ENCODE data around the gene PPP2R3B. TPM values are rescaled to one million over a fixed set of nuclear protein-coding genes. Genes with fewer than 3 reads are reported as not detected.

The PPP2R3B gene
- total RNA-seq, 2 donors from 2014 or later: 72.5 to 98.7 TPM

DNA sequence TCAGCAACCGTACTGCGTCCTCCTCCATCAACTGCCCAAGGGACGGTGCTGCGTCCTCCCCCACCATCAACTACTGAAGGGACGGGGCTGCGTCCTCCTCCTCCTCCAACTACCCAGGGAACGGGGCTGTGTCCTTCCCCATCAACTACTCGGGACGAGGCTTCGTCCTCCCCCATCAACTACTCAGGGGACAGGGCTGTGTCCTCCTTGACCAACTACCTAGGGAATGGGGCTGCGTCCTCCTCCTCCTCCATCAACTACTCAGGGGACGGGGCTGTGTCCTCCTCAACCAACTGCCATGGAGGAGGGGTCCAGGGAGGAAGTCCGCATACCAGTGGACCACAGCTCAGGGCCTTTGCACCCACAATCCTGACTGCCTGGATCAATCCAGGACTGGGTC, 24.4 kb downstream of the PPP2R3B start:
- DNase-seq: no peak
- peaks cover 60% of the 10 kb centered on the region for H3K36me3 Mint-ChIP-seq (ENCODE audit: low read depth)
- no peak overlapping the region for H3K27ac Mint-ChIP-seq
- no peak overlapping the region for H3K27ac ChIP-seq (ENCODE audit: low read depth, low read length)
- H3K27me3 ChIP-seq (ENCODE audit: control insufficient read depth, insufficient read depth, low read length, poor library complexity, severe bottlenecking): no peaks in the 10 kb centered on the region
- H3K36me3 ChIP-seq (ENCODE audit: control insufficient read depth, insufficient read depth, low read length): peaks cover 33% of the 10 kb centered on the region
- no peak overlapping the region for H3K4me3 Mint-ChIP-seq
- peaks cover 10% of the 10 kb centered on the region for H3K9me3 Mint-ChIP-seq
- H3K4me3 ChIP-seq (ENCODE audit: low read length): no peak overlapping the region
- peaks cover 17% of the 10 kb centered on the region for H3K9me3 ChIP-seq (ENCODE audit: control insufficient read depth, low read length)
- no peak overlapping the region for H3K9ac ChIP-seq (ENCODE audit: extremely low read depth, low read length, poor library complexity, severe bottlenecking)
- H3K4me1 Mint-ChIP-seq: no peaks in the 10 kb centered on the region
- H3K27me3 Mint-ChIP-seq (ENCODE audit: insufficient read depth): no peaks in the 10 kb centered on the region
- no peaks in the 10 kb centered on the region for H3K4me1 ChIP-seq (ENCODE audit: control insufficient read depth, insufficient read depth, low read length)
- TF ChIP-seq, protein P1, sequence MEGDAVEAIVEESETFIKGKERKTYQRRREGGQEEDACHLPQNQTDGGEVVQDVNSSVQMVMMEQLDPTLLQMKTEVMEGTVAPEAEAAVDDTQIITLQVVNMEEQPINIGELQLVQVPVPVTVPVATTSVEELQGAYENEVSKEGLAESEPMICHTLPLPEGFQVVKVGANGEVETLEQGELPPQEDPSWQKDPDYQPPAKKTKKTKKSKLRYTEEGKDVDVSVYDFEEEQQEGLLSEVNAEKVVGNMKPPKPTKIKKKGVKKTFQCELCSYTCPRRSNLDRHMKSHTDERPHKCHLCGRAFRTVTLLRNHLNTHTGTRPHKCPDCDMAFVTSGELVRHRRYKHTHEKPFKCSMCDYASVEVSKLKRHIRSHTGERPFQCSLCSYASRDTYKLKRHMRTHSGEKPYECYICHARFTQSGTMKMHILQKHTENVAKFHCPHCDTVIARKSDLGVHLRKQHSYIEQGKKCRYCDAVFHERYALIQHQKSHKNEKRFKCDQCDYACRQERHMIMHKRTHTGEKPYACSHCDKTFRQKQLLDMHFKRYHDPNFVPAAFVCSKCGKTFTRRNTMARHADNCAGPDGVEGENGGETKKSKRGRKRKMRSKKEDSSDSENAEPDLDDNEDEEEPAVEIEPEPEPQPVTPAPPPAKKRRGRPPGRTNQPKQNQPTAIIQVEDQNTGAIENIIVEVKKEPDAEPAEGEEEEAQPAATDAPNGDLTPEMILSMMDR (conservative IDR thresholded peaks at IDR 0.05): no peak
- 95 to 97% methylated on average over 4 to 13 of the region's 13 CpGs for WGBS, 2 experiments (ENCODE audit: insufficient coverage in 1 of 2, insufficient read length in 1 of 2)

DNA sequence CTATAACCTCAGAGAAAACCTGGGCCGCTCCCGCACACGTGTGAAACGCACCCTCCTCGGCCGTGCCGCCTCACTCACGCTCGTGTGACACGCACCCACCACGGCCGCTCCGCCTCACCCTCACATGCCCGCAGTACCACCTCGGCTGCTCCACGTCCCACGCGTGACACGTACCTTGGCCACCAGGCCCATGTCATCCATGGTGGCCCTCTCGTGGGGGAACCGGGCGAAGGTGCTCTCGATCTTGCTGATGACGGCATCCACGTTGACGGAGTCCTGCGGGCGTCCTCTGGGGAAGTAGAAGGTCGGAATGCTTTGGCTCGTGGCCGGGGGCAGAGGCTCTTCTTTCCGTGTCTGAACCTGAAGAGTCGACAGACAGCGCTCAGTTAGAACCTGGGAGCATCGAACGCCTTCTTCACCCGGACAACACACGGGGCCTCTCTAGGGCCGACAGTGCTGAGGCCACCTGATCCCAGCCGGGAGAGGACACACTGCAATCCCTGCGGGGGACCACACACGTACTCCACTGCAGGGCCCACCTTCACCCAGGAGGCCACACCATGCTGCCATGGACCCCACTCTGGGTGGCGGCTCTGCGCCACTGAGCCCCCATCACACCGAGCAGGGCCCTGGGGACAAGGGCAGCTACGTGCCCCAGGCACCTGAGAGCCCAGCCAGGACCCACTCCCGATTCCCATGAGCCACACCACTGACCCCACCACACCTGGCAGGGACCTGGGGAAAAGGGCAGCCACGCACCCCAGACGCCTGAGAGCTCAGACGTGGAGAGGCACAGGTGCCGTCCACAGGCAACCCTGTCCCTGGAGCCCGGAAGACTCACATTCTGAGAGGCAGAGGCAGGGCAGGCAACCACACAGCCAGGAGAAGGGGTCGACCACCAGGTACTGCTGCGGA, 25.2 kb downstream of the PPP2R3B start:
- Mint-ChIP-seq H3K27me3 (ENCODE audit: insufficient read depth) (no peaks in the 10 kb centered on the region), H3K36me3 (ENCODE audit: low read depth) (peaks cover 63% of the 10 kb centered on the region), H3K4me3 (no peak overlapping the region), H3K27ac (no peak overlapping the region), H3K4me1 (no peaks in the 10 kb centered on the region), H3K9me3 (peaks cover 10% of the 10 kb centered on the region)
- no peaks in the 10 kb centered on the region for H3K4me1 ChIP-seq (ENCODE audit: control insufficient read depth, insufficient read depth, low read length)
- 94% methylated on average over 47 to 54 of the region's 54 CpGs for WGBS, 2 experiments (ENCODE audit: insufficient coverage in 1 of 2, insufficient read length in 1 of 2)
- DNase-seq: no peak
- H3K9ac ChIP-seq (ENCODE audit: extremely low read depth, low read length, poor library complexity, severe bottlenecking): no peak overlapping the region
- peaks cover 17% of the 10 kb centered on the region for H3K9me3 ChIP-seq (ENCODE audit: control insufficient read depth, low read length)
- H3K36me3 ChIP-seq (ENCODE audit: control insufficient read depth, insufficient read depth, low read length): peaks cover 38% of the 10 kb centered on the region
- H3K4me3 ChIP-seq (ENCODE audit: low read length): no peak overlapping the region
- TF ChIP-seq, protein P1 (conservative IDR thresholded peaks at IDR 0.05): no peak
- H3K27ac ChIP-seq (ENCODE audit: low read depth, low read length): no peak overlapping the region
- no peaks in the 10 kb centered on the region for H3K27me3 ChIP-seq (ENCODE audit: control insufficient read depth, insufficient read depth, low read length, poor library complexity, severe bottlenecking)

DNA sequence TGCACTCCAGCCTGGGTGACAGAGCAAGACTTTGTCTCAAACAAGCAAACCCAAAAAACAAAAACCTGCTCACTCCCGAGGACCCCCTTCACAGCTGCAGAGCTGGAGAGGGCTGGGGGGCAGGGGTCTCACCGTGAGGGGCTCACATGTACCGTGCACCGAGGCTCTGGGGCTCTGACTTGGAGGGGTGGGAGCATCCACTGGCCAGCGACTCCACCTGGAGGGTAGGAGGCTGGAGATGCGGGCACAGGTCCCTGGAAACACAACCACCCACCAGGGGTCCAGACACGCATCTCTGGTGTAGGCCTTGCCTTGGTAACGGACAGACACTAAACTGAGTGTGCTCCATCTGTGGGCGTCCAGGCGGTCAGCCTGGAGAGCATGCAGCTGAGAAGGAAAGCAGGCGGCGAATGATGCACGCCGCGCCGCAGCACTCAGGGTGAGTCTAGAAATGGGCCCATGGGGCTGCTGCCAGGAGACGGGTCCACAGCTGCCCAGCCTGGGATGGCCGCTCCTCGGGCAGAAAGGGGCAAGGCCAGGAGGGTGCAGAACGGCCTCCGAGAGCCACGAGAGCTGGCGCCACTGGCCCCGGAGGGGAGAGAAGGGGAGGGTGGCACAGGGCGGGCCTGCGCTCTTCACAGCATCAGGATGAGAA, 26.1 kb downstream of the PPP2R3B start:
- Mint-ChIP-seq H3K4me1 (no peaks in the 10 kb centered on the region), H3K27ac (no peak overlapping the region), H3K27me3 (ENCODE audit: insufficient read depth) (no peaks in the 10 kb centered on the region), H3K9me3 (peaks cover 10% of the 10 kb centered on the region), H3K36me3 (ENCODE audit: low read depth) (peaks cover 67% of the 10 kb centered on the region), H3K4me3 (no peak overlapping the region)
- Histone ChIP-seq H3K4me3 (ENCODE audit: low read length) (no peak overlapping the region), H3K27me3 (ENCODE audit: control insufficient read depth, insufficient read depth, low read length, poor library complexity, severe bottlenecking) (no peaks in the 10 kb centered on the region), H3K36me3 (ENCODE audit: control insufficient read depth, insufficient read depth, low read length) (peaks cover 38% of the 10 kb centered on the region), H3K9me3 (ENCODE audit: control insufficient read depth, low read length) (peaks cover 17% of the 10 kb centered on the region), H3K27ac (ENCODE audit: low read depth, low read length) (no peak overlapping the region), H3K9ac (ENCODE audit: extremely low read depth, low read length, poor library complexity, severe bottlenecking) (no peak overlapping the region), H3K4me1 (ENCODE audit: control insufficient read depth, insufficient read depth, low read length) (no peaks in the 10 kb centered on the region)
- TF ChIP-seq, protein P1 (conservative IDR thresholded peaks at IDR 0.05): no peak
- WGBS, 2 experiments (ENCODE audit: insufficient coverage in 1 of 2, insufficient read length in 1 of 2): 94 to 95% methylated on average over 15 to 26 of the region's 26 CpGs
- no peak for DNase-seq
